ENCODE measurements around the gene INO80.

Gene INO80

GRCh38 chr15:41018534-41018933 lies 97.5 kb downstream of the INO80 start:
- peak; percentile 33 for TF ChIP-seq CTCF (IDR thresholded peaks at IDR 0.05; ENCODE audit: control extremely low read depth, extremely low read depth, low read depth, missing control alignments)
- CTCF ChIA-PET, result interaction anchor here (0.7 to 11.8 kb wide), 28 partner anchors 9 to 172 kb away, joined by 3 to 215 read pairs (median 4); partner anchors contain the start of genes CHAC1, DLL4 and INO80
- POLR2A ChIA-PET, result interaction anchor here (0.7 to 1.0 kb wide), 2 partner anchors 11 to 90 kb away, joined by 3 to 4 read pairs; partner anchors contain the start of gene DLL4
- DNase-seq (ENCODE audit: extremely low spot score), result no peak

GRCh38 chr15:41017066-41017735 lies 98.9 kb downstream of the INO80 start:
- no peak for DNase-seq (ENCODE audit: extremely low spot score)
- ChIA-PET POLR2A (interaction anchor here (1.1 kb wide), 1 partner anchor 111 kb away, joined by 4 read pairs; no protein-coding TSS in a partner anchor), CTCF (interaction anchor here (0.9 to 11.8 kb wide), 10 partner anchors 18 to 159 kb away, joined by 3 to 215 read pairs (median 8); partner anchors contain the start of genes CHAC1 and DLL4)
- no peak for TF ChIP-seq CTCF (IDR thresholded peaks at IDR 0.05; ENCODE audit: control extremely low read depth, extremely low read depth, low read depth, missing control alignments)

- peak; percentile 54 for DNase-seq (ENCODE audit: extremely low spot score)
- ChIA-PET CTCF (interaction anchor here (0.6 to 1.8 kb wide), 7 partner anchors 9 to 217 kb away, joined by 3 to 6 read pairs (median 4); partner anchors contain the start of gene CHP1), POLR2A (interaction anchor here (0.5 kb wide), 1 partner anchor 105 kb away, joined by 4 read pairs; no protein-coding TSS in a partner anchor)
- no peak for TF ChIP-seq CTCF (IDR thresholded peaks at IDR 0.05; ENCODE audit: control extremely low read depth, extremely low read depth, low read depth, missing control alignments)
Observed at GRCh38 chr15:41013691-41014414, 102.2 kb downstream of the INO80 start.

- DNase-seq (ENCODE audit: extremely low spot score), result no peak
- ChIA-PET POLR2A (no interaction called here), CTCF (interaction anchor here (0.7 to 2.6 kb wide), 9 partner anchors 9 to 220 kb away, joined by 3 to 13 read pairs (median 3); partner anchors contain the start of genes CHAC1 and CHP1)
- TF ChIP-seq CTCF (IDR thresholded peaks at IDR 0.05; ENCODE audit: control extremely low read depth, extremely low read depth, low read depth, missing control alignments), result no peak
Observed at GRCh38 chr15:41011055-41011815, 104.8 kb downstream of the INO80 start.

GRCh38 chr15:41010345-41010744 lies 105.7 kb downstream of the INO80 start:
- DNase-seq (ENCODE audit: extremely low spot score), result no peak
- ChIA-PET CTCF (interaction anchor here (1.6 to 2.6 kb wide), 2 partner anchors 10 to 12 kb away, joined by 3 to 13 read pairs; no protein-coding TSS in a partner anchor), POLR2A (no interaction called here)
- no peak for TF ChIP-seq CTCF (IDR thresholded peaks at IDR 0.05; ENCODE audit: control extremely low read depth, extremely low read depth, low read depth, missing control alignments)

- no peak for DNase-seq (ENCODE audit: extremely low spot score)
- ChIA-PET POLR2A (no interaction called here), CTCF (interaction anchor here (1.2 to 2.7 kb wide), 4 partner anchors 15 to 171 kb away, joined by 3 to 8 read pairs (median 6); no protein-coding TSS in a partner anchor)
- TF ChIP-seq CTCF (IDR thresholded peaks at IDR 0.05; ENCODE audit: control extremely low read depth, extremely low read depth, low read depth, missing control alignments), result no peak
Observed at GRCh38 chr15:41006479-41006878, 109.6 kb downstream of the INO80 start.

All from GM10248 (cell line).